Prostate gland (tissue), 2 donors: Measurements from ENCODE around the gene SYNM.

Experiments used
- CTCF ChIP-seq, 4 experiments: fragments of 200-600 bp in 2 of 4; fragments of 450-650 bp in 2 of 4; sonication (generic) in 2 of 4; IDR thresholded peaks; 1 replicate in 3 of 4; 2 replicates in 1 of 4; pipeline ENCODE4 v1.5.1; 2016 to 2019; ENCODE audit warnings: antibody characterized with exemption in 4 of 4, mild to moderate bottlenecking in 2 of 4, moderate library complexity in 2 of 4
- POLR2A ChIP-seq: fragments of 450-650 bp; IDR thresholded peaks from one replicate; pipeline ENCODE4 v1.6.1; 2016; ENCODE audit warnings: antibody characterized with exemption, mild to moderate bottlenecking

GRCh38 chr15:99182791-99183190 lies 77.9 kb downstream of the SYNM start:
- TF ChIP-seq CTCF (IDR thresholded peaks at IDR 0.05) (no peak), POLR2A (no peak)
